K562 (cell line): ENCODE results near the gene ITPK1. TPM values are rescaled to one million over a fixed set of nuclear protein-coding genes. Genes with fewer than 3 reads are reported as not detected.

Experiments
- BHLHE40 ChIP-seq: IDR thresholded peaks from 2 replicates; pipeline ENCODE4 v1.6.1; 2011; ENCODE audit warnings: low read length, improper control_type of control experiment
- CCNT2 ChIP-seq: IDR thresholded peaks from 2 replicates; pipeline ENCODE4 v1.6.1; 2011; ENCODE audit warnings: borderline replicate concordance, low read depth, mild to moderate bottlenecking, moderate library complexity, mixed read lengths, low read length; ENCODE audit not compliant: insufficient read length; ENCODE audit errors: extremely low read depth
- DMBX1 ChIP-seq: fragments of 250-450 bp; sonication (Bioruptor Pico); IDR thresholded peaks from 2 replicates; pipeline ENCODE4 v1.8.0; 2022; ENCODE audit warnings: inconsistent platforms, mild to moderate bottlenecking, moderate library complexity, borderline replicate concordance
- EGR1 ChIP-seq: fragments of 450-650 bp; conservative IDR thresholded peaks from 2 replicates; pipeline ENCODE4 v1.6.1; 2017; ENCODE audit warnings: mild to moderate bottlenecking
- GATAD2A ChIP-seq: fragments of 450-650 bp; IDR thresholded peaks from 2 replicates; pipeline ENCODE4 v1.6.1; 2017
- HIVEP1 ChIP-seq: fragments of 250-450 bp; sonication (Bioruptor Pico); IDR thresholded peaks from 2 replicates; pipeline ENCODE4 v1.4.0; 2020; ENCODE audit warnings: mild to moderate bottlenecking
- KDM2B ChIP-seq: fragments of 250-450 bp; sonication (Bioruptor Pico); IDR thresholded peaks from 2 replicates; pipeline ENCODE4 v1.8.0; 2021; ENCODE audit warnings: mild to moderate bottlenecking, moderate library complexity
- MED1 ChIP-seq: sonication (generic); formaldehyde crosslinking; IDR thresholded peaks from 2 replicates; pipeline ENCODE4 v1.8.1; 2023; ENCODE audit warnings: missing genetic modification reagents, borderline replicate concordance
- NELFE ChIP-seq: IDR thresholded peaks from 2 replicates; pipeline ENCODE4 v1.6.1; 2011; ENCODE audit warnings: mild to moderate bottlenecking; ENCODE audit not compliant: insufficient read depth, insufficient read length
- NFYB ChIP-seq: IDR thresholded peaks from 2 replicates; pipeline ENCODE4 v1.6.1; 2011; ENCODE audit warnings: mild to moderate bottlenecking, moderate library complexity; ENCODE audit not compliant: insufficient read length; ENCODE audit errors: extremely low read depth
- NKRF ChIP-seq: fragments of 450-650 bp; IDR thresholded peaks from 2 replicates; pipeline ENCODE4 v1.6.1; 2016; ENCODE audit warnings: borderline replicate concordance
- NR2C1 ChIP-seq, 2 experiments: fragments of 450-650 bp; IDR thresholded peaks; 2 replicates each; pipeline ENCODE4 v1.6.1; 2017; ENCODE audit warnings: mild to moderate bottlenecking in 2 of 2, antibody characterized with exemption in 1 of 2, inconsistent platforms in 1 of 2, missing compliant biosample characterization in 1 of 2, missing genetic modification characterization in 1 of 2
- PHTF2 ChIP-seq: fragments of 250-450 bp; sonication (Bioruptor Pico); IDR thresholded peaks from 2 replicates; pipeline ENCODE4 v1.5.0; 2021; ENCODE audit warnings: mild to moderate bottlenecking
- POLR2AphosphoS5 ChIP-seq: IDR thresholded peaks from 2 replicates; pipeline ENCODE4 v1.6.1; 2011; ENCODE audit warnings: mild to moderate bottlenecking, low read depth, low read length, moderate library complexity; ENCODE audit not compliant: control insufficient read depth, insufficient read depth
- POLR2B ChIP-seq: fragments of 450-650 bp; IDR thresholded peaks from 2 replicates; pipeline ENCODE4 v1.6.1; 2018; ENCODE audit warnings: low read depth; ENCODE audit not compliant: partially characterized antibody
- RBBP5 ChIP-seq: fragments of 200-600 bp; sonication (generic); IDR thresholded peaks from 2 replicates; pipeline ENCODE4 v1.6.1; 2012; ENCODE audit warnings: borderline replicate concordance, mild to moderate bottlenecking, low read length, control low read depth, inconsistent platforms; ENCODE audit not compliant: insufficient read depth, poor library complexity, severe bottlenecking
- SAP30 ChIP-seq: fragments of 200-600 bp; sonication (generic); IDR thresholded peaks from 2 replicates; pipeline ENCODE4 v1.6.1; 2012; ENCODE audit warnings: borderline replicate concordance, low read depth, mild to moderate bottlenecking, moderate library complexity, low read length, control low read depth, inconsistent platforms; ENCODE audit not compliant: insufficient read depth, poor library complexity, severe bottlenecking
- SP2 ChIP-seq: IDR thresholded peaks from 2 replicates; pipeline ENCODE4 v1.6.1; 2011; ENCODE audit warnings: mild to moderate bottlenecking, low read depth, low read length, moderate library complexity; ENCODE audit not compliant: poor library complexity, severe bottlenecking; ENCODE audit errors: extremely low read depth
- SREBF1 ChIP-seq: fragments of 150-350 bp; IDR thresholded peaks from 2 replicates; pipeline ENCODE4 v1.6.1; 2014; ENCODE audit warnings: antibody characterized with exemption, low read depth, low read length, borderline replicate concordance
- TAF7 ChIP-seq: fragments of 450-650 bp; IDR thresholded peaks from 2 replicates; pipeline ENCODE4 v1.6.1; 2016; ENCODE audit warnings: missing genetic modification characterization, missing compliant biosample characterization
- TRIM28 ChIP-seq: fragments of 450-650 bp; IDR thresholded peaks from 2 replicates; pipeline ENCODE4 v1.6.1; 2017
- XRCC3 ChIP-seq: fragments of 450-650 bp; IDR thresholded peaks from 2 replicates; pipeline ENCODE4 v1.6.1; 2017; ENCODE audit warnings: mild to moderate bottlenecking, moderate library complexity
- ZNF134 ChIP-seq: fragments of 250-450 bp; sonication (Bioruptor Pico); conservative IDR thresholded peaks from 2 replicates; pipeline ENCODE4 v1.4.0; 2020
- ZZZ3 ChIP-seq: fragments of 450-650 bp; IDR thresholded peaks from 2 replicates; pipeline ENCODE4 v1.6.1; 2016; ENCODE audit warnings: antibody characterized with exemption, mild to moderate bottlenecking, moderate library complexity
- polyA plus RNA-seq, 8 experiments: library from polyadenylated mRNA; depleted of rRNA in 4 of 8; stranded (reverse) in 5 of 8; unstranded in 3 of 8; fragments of >200 nt; fragmentation: Nextera tagmentation in 2 of 8; fragmentation: Illumina TruSeq in 1 of 8; extraction: Ambion mirVana in 2 of 8; extraction: Trizol in 1 of 8; gene quantifications; 2 replicates each; pipeline versions ENCODE4 v1.2.1 to v1.2.3, GENCODE V29; 2011 to 2014; ENCODE audit warnings: inconsistent platforms in 1 of 8, missing spikeins in 1 of 8
- total RNA-seq, 7 experiments: library from RNA; depleted of rRNA in 6 of 7; stranded (reverse); fragments of >200 nt in 6 of 7; fragmentation: Illumina TruSeq in 2 of 7; extraction: Trizol in 2 of 7; gene quantifications; 2 replicates each; pipeline versions ENCODE4 v1.2.1 to v1.2.3, GENCODE V29; 2011 to 2021; ENCODE audit warnings: low replicate concordance in 1 of 7
- TF ChIP-seq, protein P1 (sequence below): fragments of 250-450 bp; sonication (Bioruptor Pico); IDR thresholded peaks from 2 replicates; pipeline ENCODE4 v1.8.0; 2021; ENCODE audit warnings: mild to moderate bottlenecking, moderate library complexity

ITPK1 gene
- total and polyA plus RNA-seq, 9 of the 15 experiments (the other 6 are each of a cell fraction or from before 2014, with no cell fraction given) = 1.2 to 39.2 (median 23.0) TPM

DNA sequence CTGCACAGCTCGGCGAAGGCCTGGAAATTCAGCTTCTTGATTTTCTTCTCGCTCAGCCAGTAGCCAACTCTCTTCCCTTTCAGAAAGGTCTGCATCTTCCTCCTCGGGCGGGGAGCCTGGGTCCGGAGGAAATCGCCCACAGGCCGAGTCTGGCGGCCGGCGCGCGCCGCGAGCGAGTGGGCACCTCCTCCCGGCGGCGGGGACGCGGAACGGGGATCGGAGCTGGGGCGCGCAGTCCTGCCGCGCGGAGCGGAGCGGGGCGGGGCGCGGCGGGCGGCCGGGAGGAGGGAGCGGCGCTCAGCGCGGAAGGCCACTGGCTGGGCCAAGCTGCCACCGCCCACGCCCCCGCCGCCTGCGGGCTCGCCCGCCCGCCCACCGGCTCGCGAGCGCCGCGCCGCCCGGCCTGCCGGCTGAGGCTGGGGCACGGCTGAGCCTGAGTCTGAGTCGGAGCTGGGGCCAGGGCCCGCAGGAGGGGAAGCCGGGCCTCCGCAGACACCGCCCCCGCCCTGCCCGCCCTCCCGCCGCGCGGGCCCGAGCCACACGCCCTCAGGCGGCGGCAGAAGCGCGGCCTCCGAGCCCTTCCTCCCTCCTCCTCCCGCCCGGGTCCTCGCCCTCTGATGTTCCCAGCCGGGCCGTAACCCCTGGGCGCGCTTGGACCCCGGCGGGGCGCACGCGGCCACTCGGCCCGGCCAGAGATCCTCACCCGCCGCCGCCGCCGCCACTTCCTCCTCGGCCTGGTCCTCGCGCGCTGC, 480 bp downstream of the ITPK1 start (continued):
- TF ChIP-seq, protein P1, sequence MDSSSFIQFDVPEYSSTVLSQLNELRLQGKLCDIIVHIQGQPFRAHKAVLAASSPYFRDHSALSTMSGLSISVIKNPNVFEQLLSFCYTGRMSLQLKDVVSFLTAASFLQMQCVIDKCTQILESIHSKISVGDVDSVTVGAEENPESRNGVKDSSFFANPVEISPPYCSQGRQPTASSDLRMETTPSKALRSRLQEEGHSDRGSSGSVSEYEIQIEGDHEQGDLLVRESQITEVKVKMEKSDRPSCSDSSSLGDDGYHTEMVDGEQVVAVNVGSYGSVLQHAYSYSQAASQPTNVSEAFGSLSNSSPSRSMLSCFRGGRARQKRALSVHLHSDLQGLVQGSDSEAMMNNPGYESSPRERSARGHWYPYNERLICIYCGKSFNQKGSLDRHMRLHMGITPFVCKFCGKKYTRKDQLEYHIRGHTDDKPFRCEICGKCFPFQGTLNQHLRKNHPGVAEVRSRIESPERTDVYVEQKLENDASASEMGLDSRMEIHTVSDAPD (CRISPR knock-in tag) = no peak
- TF ChIP-seq SREBF1 = no peak
- TF ChIP-seq MED1 (CRISPR knock-in tag) = no peak
- no peak for TF ChIP-seq HIVEP1 (CRISPR knock-in tag)
- TF ChIP-seq SAP30 = peak; percentile 4
- TF ChIP-seq RBBP5 = peak; percentile 21
- TF ChIP-seq ZZZ3 = no peak
- TF ChIP-seq NFYB = no peak
- no peak for TF ChIP-seq BHLHE40
- TF ChIP-seq POLR2AphosphoS5 = no peak
- no peak for TF ChIP-seq NKRF
- no peak for TF ChIP-seq NR2C1 (IDR thresholded peaks at IDR 0.05)
- TF ChIP-seq NR2C1 (tag; IDR thresholded peaks at IDR 0.05) = no peak
- TF ChIP-seq TAF7 (tag) = no peak
- TF ChIP-seq ZNF134 (CRISPR knock-in tag) = no peak
- peak; percentile 32 for TF ChIP-seq CCNT2
- no peak for TF ChIP-seq XRCC3
- no peak for TF ChIP-seq TRIM28
- TF ChIP-seq GATAD2A = no peak
- TF ChIP-seq NELFE = no peak
- TF ChIP-seq DMBX1 (CRISPR knock-in tag) = no peak
- TF ChIP-seq SP2 = no peak
- TF ChIP-seq PHTF2 = no peak
- TF ChIP-seq KDM2B (CRISPR knock-in tag) = no peak
- TF ChIP-seq EGR1 = no peak
- no peak for TF ChIP-seq POLR2B
